ENCODE measurements around the gene FAM168B. TPM values are rescaled to one million over a fixed set of nuclear protein-coding genes. Genes with fewer than 3 reads are reported as not detected.

Gene FAM168B
- total RNA-seq, 5 donors from 2014 or later (not counting 1 experiment from before 2014, with no cell fraction given), result 61.7 to 84.0 (median 73.3) TPM

- 100% methylated on average over 3 of the region's 3 CpGs for WGBS (ENCODE audit: insufficient coverage)
- peaks cover 11 to 80% of the 10 kb centered on the region in 2 donors for H3K36me3 ChIP-seq (ENCODE audit: control insufficient read depth in 2 of 2, extremely low read depth in 1 of 2, insufficient read depth in 1 of 2, low read length in 1 of 2)
- Mint-ChIP-seq H3K4me1 (peaks cover 3 to 5% (median 4%) of the 10 kb centered on the region in 3 donors), H3K9me3 (no peaks in the 10 kb centered on the region), H3K4me3 (no peak overlapping the region), H3K27ac (no peak overlapping the region), H3K27me3 (no peaks in the 10 kb centered on the region), H3K36me3 (peaks cover 64% of the 10 kb centered on the region)
- H3K4me3 ChIP-seq (ENCODE audit: control insufficient read depth in 1 of 2, extremely low read depth in 1 of 2, low read length in 1 of 2), result no peak overlapping the region
- H3K9me3 ChIP-seq, result no peaks in the 10 kb centered on the region
- POLR2A ChIA-PET, result interaction anchor here in 1 of 2 donors (0.6 kb wide), 1 partner anchor 71 kb away, joined by 4 read pairs; no protein-coding TSS in a partner anchor
- H3K27me3 ChIP-seq (replicated peaks in 1 of 2; ENCODE audit: control insufficient read depth in 2 of 2, extremely low read depth in 1 of 2, insufficient read depth in 2 of 2, low read length in 1 of 2), result no peaks in the 10 kb centered on the region
- peaks cover 0 to 4% of the 10 kb centered on the region in 2 experiments for H3K4me1 ChIP-seq (ENCODE audit: control insufficient read depth in 1 of 2, extremely low read depth in 1 of 2, insufficient read depth in 2 of 2, low read length in 2 of 2)
- CTCF ChIA-PET, result no interaction called here
- DNase-seq (no peak), ATAC-seq (replicated peaks in 1 of 4) (no peak)
- no peak overlapping the region for H3K27ac ChIP-seq (ENCODE audit: low read length)
These were observed 33.8 kb upstream of the FAM168B start for GRCh38 chr2:131127076-131127475.

DNA sequence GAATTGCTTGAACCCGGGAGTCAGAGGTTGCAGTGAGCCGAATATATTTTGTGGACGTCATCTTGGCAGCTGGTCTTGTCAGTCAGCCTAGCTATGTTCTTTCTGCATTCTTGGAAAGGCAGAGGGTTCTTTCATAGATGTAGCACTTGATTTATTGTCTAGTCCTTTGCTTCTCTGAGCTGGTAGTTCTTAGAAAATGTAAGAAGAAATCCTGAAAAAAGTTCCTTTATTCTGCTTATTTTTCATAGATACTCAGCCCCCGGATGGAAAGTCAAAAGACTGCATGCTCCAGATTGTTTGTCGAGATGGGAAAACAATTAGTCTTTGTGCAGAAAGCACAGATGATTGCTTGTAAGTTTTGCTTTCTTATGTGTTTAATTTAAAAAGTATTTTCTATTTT is 33.2 kb upstream of the FAM168B start:
- no peak for DNase-seq
- ChIA-PET POLR2A (interaction anchor here in 1 of 2 donors (0.6 kb wide), 1 partner anchor 75 kb away, joined by 5 read pairs; no protein-coding TSS in a partner anchor), CTCF (no interaction called here)
- WGBS (ENCODE audit: insufficient coverage), result 100% methylated on average over 1 of the region's 5 CpGs
- Mint-ChIP-seq H3K4me1 (peaks cover 5 to 6% (median 5%) of the 10 kb centered on the region in 3 donors), H3K9me3 (no peaks in the 10 kb centered on the region), H3K4me3 (no peak overlapping the region), H3K27ac (no peak overlapping the region), H3K27me3 (no peaks in the 10 kb centered on the region), H3K36me3 (peaks cover 69% of the 10 kb centered on the region)
- H3K36me3 ChIP-seq (ENCODE audit: control insufficient read depth in 2 of 2, extremely low read depth in 1 of 2, insufficient read depth in 1 of 2, low read length in 1 of 2), result peaks cover 11 to 81% of the 10 kb centered on the region in 2 donors
- no peak overlapping the region for H3K4me3 ChIP-seq (ENCODE audit: control insufficient read depth in 1 of 2, extremely low read depth in 1 of 2, low read length in 1 of 2)
- no peaks in the 10 kb centered on the region for H3K27me3 ChIP-seq (replicated peaks in 1 of 2; ENCODE audit: control insufficient read depth in 2 of 2, extremely low read depth in 1 of 2, insufficient read depth in 2 of 2, low read length in 1 of 2)
- H3K4me1 ChIP-seq (ENCODE audit: control insufficient read depth in 1 of 2, extremely low read depth in 1 of 2, insufficient read depth in 2 of 2, low read length in 2 of 2), result peaks cover 0 to 4% of the 10 kb centered on the region in 2 experiments
- no peak for ATAC-seq (replicated peaks in 1 of 4)
- no peak overlapping the region for H3K27ac ChIP-seq (ENCODE audit: low read length)
- H3K9me3 ChIP-seq, result no peaks in the 10 kb centered on the region

GRCh38 chr2:131125195-131125757 is 32.0 kb upstream of the FAM168B start:
- POLR2A ChIA-PET, result no interaction called here
- CTCF ChIA-PET, result no interaction called here
- WGBS (ENCODE audit: insufficient coverage), result 95% methylated on average over 7 of the region's 7 CpGs

GRCh38 chr2:131123192-131123591 is 29.9 kb upstream of the FAM168B start:
- no peak for DNase-seq
- H3K27ac ChIP-seq (ENCODE audit: low read length), result no peak overlapping the region
- Mint-ChIP-seq H3K27ac (no peak overlapping the region), H3K4me1 (peaks cover 18 to 22% (median 20%) of the 10 kb centered on the region in 3 donors), H3K36me3 (peaks cover 58% of the 10 kb centered on the region), H3K27me3 (no peaks in the 10 kb centered on the region), H3K4me3 (no peak overlapping the region), H3K9me3 (no peaks in the 10 kb centered on the region)
- no peaks in the 10 kb centered on the region for H3K27me3 ChIP-seq (replicated peaks in 1 of 2; ENCODE audit: control insufficient read depth in 2 of 2, extremely low read depth in 1 of 2, insufficient read depth in 2 of 2, low read length in 1 of 2)
- no peak overlapping the region for H3K4me3 ChIP-seq (ENCODE audit: control insufficient read depth in 1 of 2, extremely low read depth in 1 of 2, low read length in 1 of 2)
- peaks cover 0 to 9% of the 10 kb centered on the region in 2 experiments for H3K4me1 ChIP-seq (ENCODE audit: control insufficient read depth in 1 of 2, extremely low read depth in 1 of 2, insufficient read depth in 2 of 2, low read length in 2 of 2)
- H3K9me3 ChIP-seq, result no peaks in the 10 kb centered on the region
- 100% methylated on average over 2 of the region's 3 CpGs for WGBS (ENCODE audit: insufficient coverage)
- peaks cover 11 to 61% of the 10 kb centered on the region in 2 donors for H3K36me3 ChIP-seq (ENCODE audit: control insufficient read depth in 2 of 2, extremely low read depth in 1 of 2, insufficient read depth in 1 of 2, low read length in 1 of 2)
- ChIA-PET POLR2A (no interaction called here), CTCF (no interaction called here)
- no peak for ATAC-seq (replicated peaks in 1 of 4)

More at GRCh38 chr2:131125195-131125757, 32.0 kb upstream of the FAM168B start:
- no peaks in the 10 kb centered on the region for H3K9me3 ChIP-seq
- Mint-ChIP-seq H3K27me3 (no peaks in the 10 kb centered on the region), H3K36me3 (peaks cover 74% of the 10 kb centered on the region), H3K27ac (no peak overlapping the region), H3K4me1 (peaks cover 9 to 12% (median 10%) of the 10 kb centered on the region in 3 donors), H3K4me3 (no peak overlapping the region), H3K9me3 (no peaks in the 10 kb centered on the region)
- no peak for DNase-seq
- no peak for ATAC-seq (replicated peaks in 1 of 4)
- no peaks in the 10 kb centered on the region for H3K27me3 ChIP-seq (replicated peaks in 1 of 2; ENCODE audit: control insufficient read depth in 2 of 2, extremely low read depth in 1 of 2, insufficient read depth in 2 of 2, low read length in 1 of 2)
- peaks cover 0 to 4% of the 10 kb centered on the region in 2 experiments for H3K4me1 ChIP-seq (ENCODE audit: control insufficient read depth in 1 of 2, extremely low read depth in 1 of 2, insufficient read depth in 2 of 2, low read length in 2 of 2)
- no peak overlapping the region for H3K27ac ChIP-seq (ENCODE audit: low read length)
- H3K4me3 ChIP-seq (ENCODE audit: control insufficient read depth in 1 of 2, extremely low read depth in 1 of 2, low read length in 1 of 2), result no peak overlapping the region
- H3K36me3 ChIP-seq (ENCODE audit: control insufficient read depth in 2 of 2, extremely low read depth in 1 of 2, insufficient read depth in 1 of 2, low read length in 1 of 2), result peaks cover 11 to 79% of the 10 kb centered on the region in 2 donors

GRCh38 chr2:131122496-131122895 is 29.2 kb upstream of the FAM168B start:
- H3K4me3 Mint-ChIP-seq, result no peak overlapping the region
- no peaks in the 10 kb centered on the region for H3K27me3 Mint-ChIP-seq
- Histone ChIP-seq H3K27ac (ENCODE audit: low read length) (no peak overlapping the region), H3K4me3 (ENCODE audit: control insufficient read depth in 1 of 2, extremely low read depth in 1 of 2, low read length in 1 of 2) (no peak overlapping the region), H3K36me3 (ENCODE audit: control insufficient read depth in 2 of 2, extremely low read depth in 1 of 2, insufficient read depth in 1 of 2, low read length in 1 of 2) (peaks cover 9 to 54% of the 10 kb centered on the region in 2 donors), H3K9me3 (no peaks in the 10 kb centered on the region), H3K27me3 (replicated peaks in 1 of 2; ENCODE audit: control insufficient read depth in 2 of 2, extremely low read depth in 1 of 2, insufficient read depth in 2 of 2, low read length in 1 of 2) (no peaks in the 10 kb centered on the region), H3K4me1 (ENCODE audit: control insufficient read depth in 1 of 2, extremely low read depth in 1 of 2, insufficient read depth in 2 of 2, low read length in 2 of 2) (peaks cover 0 to 9% of the 10 kb centered on the region in 2 experiments)
- peaks cover 54% of the 10 kb centered on the region for H3K36me3 Mint-ChIP-seq
- DNase-seq, result no peak
- CTCF ChIA-PET, result no interaction called here
- H3K9me3 Mint-ChIP-seq, result no peaks in the 10 kb centered on the region
- peaks cover 24 to 28% (median 27%) of the 10 kb centered on the region in 3 donors for H3K4me1 Mint-ChIP-seq
- WGBS (ENCODE audit: insufficient coverage), result 91% methylated on average over 4 of the region's 4 CpGs
- peak overlapping the region in 1 of 2 donors; percentile 12 for H3K27ac Mint-ChIP-seq
- ATAC-seq (replicated peaks in 1 of 4), result no peak
- POLR2A ChIA-PET, result no interaction called here

DNA sequence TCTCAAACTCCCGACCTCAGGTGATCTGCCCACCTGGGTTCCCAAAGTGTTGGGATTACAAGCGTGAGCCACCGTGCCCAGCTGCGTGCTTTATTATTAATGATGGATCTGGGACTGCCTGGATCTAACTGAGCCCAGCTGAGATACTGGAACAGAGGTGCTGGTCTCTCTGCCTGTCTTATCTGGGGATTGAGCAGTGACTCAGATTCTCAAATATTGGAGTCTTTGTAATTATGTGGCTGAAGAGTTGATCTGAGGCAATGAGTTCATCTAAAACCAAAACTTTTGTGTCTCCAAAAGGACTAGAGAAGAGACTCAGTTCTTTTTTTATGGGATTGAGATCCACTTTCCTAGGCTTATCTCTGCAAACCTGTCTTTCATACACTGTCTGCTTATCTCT is 28.2 kb upstream of the FAM168B start:
- CTCF ChIA-PET, result no interaction called here
- Mint-ChIP-seq H3K27ac (no peak overlapping the region), H3K9me3 (no peaks in the 10 kb centered on the region), H3K36me3 (peaks cover 47% of the 10 kb centered on the region), H3K4me1 (peaks cover 28 to 33% (median 30%) of the 10 kb centered on the region in 3 donors), H3K4me3 (no peak overlapping the region), H3K27me3 (no peaks in the 10 kb centered on the region)
- DNase-seq (no peak), ATAC-seq (replicated peaks in 1 of 4) (no peak)
- H3K4me3 ChIP-seq (ENCODE audit: control insufficient read depth in 1 of 2, extremely low read depth in 1 of 2, low read length in 1 of 2), result no peak overlapping the region
- no peaks in the 10 kb centered on the region for H3K27me3 ChIP-seq (replicated peaks in 1 of 2; ENCODE audit: control insufficient read depth in 2 of 2, extremely low read depth in 1 of 2, insufficient read depth in 2 of 2, low read length in 1 of 2)
- H3K36me3 ChIP-seq (ENCODE audit: control insufficient read depth in 2 of 2, extremely low read depth in 1 of 2, insufficient read depth in 1 of 2, low read length in 1 of 2), result peaks cover 4 to 47% of the 10 kb centered on the region in 2 donors
- no peaks in the 10 kb centered on the region for H3K9me3 ChIP-seq
- POLR2A ChIA-PET, result no interaction called here
- WGBS (ENCODE audit: insufficient coverage), result 100% methylated on average over 4 of the region's 4 CpGs
- peaks cover 0 to 9% of the 10 kb centered on the region in 2 experiments for H3K4me1 ChIP-seq (ENCODE audit: control insufficient read depth in 1 of 2, extremely low read depth in 1 of 2, insufficient read depth in 2 of 2, low read length in 2 of 2)
- H3K27ac ChIP-seq (ENCODE audit: low read length), result no peak overlapping the region
